Measurements from ENCODE around the gene BACE1-AS.

- TF ChIP-seq CTCF (IDR thresholded peaks at IDR 0.05; ENCODE audit: insufficient read depth, low read length, poor library complexity, severe bottlenecking) (no peak), EZH2phosphoT487 (conservative IDR thresholded peaks at IDR 0.05; ENCODE audit: low read length) (no peak)
These were observed 11.3 kb upstream of the BACE1-AS start for GRCh38 chr11:117279711-117280376.

Data from SU-DHL-6 (cell line).